PC-3 (cell line): Measurements from ENCODE around the gene SDK1. TPM values are rescaled to one million over a fixed set of nuclear protein-coding genes. Genes with fewer than 3 reads are reported as not detected.
A peak's percentile ranks its signal among the peaks of the same experiment; 100 is the strongest.

ENCODE experiments used
- ATAC-seq: fragments of 200-7000 bp; cut with Tn5 transposase; 2 replicates; pipeline ENCODE4 v1.9.1; 2020; ENCODE audit warnings: mild to moderate bottlenecking, moderate library complexity
- BruUV-seq: library from RNA; stranded (reverse); fragments of 400-500 nt; replicated peaks from 2 replicates; lab custom pipeline; 2021; lab: Mats Ljungman, UMichigan
- CTCF ChIA-PET: fragments of 300-600 bp; sonication (Branson Sonifier 250); formaldehyde crosslinking; loops from one replicate; lab custom pipeline; 2022; ENCODE audit warnings: antibody characterized with exemption; lab: Charles Lee
- POLR2A ChIA-PET: fragments of 300-600 bp; sonication (Branson Sonifier 250); formaldehyde crosslinking; loops from one replicate; lab custom pipeline; 2022; ENCODE audit warnings: antibody characterized with exemption; ENCODE audit not compliant: unreplicated experiment; lab: Charles Lee
- DNase-seq: peaks from one replicate; pipeline ENCODE4 v3.0.0-alpha.2; 2015
- H2AFZ ChIP-seq: fragments of 300-600 bp; sonication (generic); 2 replicates; pipeline ENCODE4 v1.6.0; 2016; ENCODE audit warnings: antibody characterized with exemption, low read length
- H3F3A ChIP-seq: fragments of 300-600 bp; sonication (generic); one replicate; pipeline ENCODE4 v1.6.0; 2017; ENCODE audit warnings: antibody characterized with exemption, low read length, control low read depth, mild to moderate bottlenecking; ENCODE audit not compliant: unreplicated experiment
- H3K27ac ChIP-seq: fragments of 300-600 bp; sonication (generic); 2 replicates; pipeline ENCODE4 v1.5.1; 2016; ENCODE audit warnings: mild to moderate bottlenecking, low read length
- H3K27me3 ChIP-seq: fragments of 300-600 bp; sonication (generic); 2 replicates; pipeline ENCODE4 v1.6.1; 2016; ENCODE audit warnings: low read length, mixed read lengths
- H3K36me3 ChIP-seq: fragments of 300-600 bp; sonication (generic); 2 replicates; pipeline ENCODE4 v1.6.1; 2016; ENCODE audit warnings: low read depth, mixed run types, low read length, mixed read lengths
- H3K4me1 ChIP-seq: fragments of 300-600 bp; sonication (generic); 2 replicates; pipeline ENCODE4 v1.5.1; 2016; ENCODE audit warnings: low read length; ENCODE audit not compliant: insufficient read depth
- H3K4me2 ChIP-seq: fragments of 300-600 bp; sonication (generic); 2 replicates; pipeline ENCODE4 v1.6.0; 2016; ENCODE audit warnings: low read length
- H3K4me3 ChIP-seq: fragments of 300-600 bp; sonication (generic); 2 replicates; pipeline ENCODE4 v1.5.1; 2016; ENCODE audit warnings: mild to moderate bottlenecking, low read length, mixed read lengths
- H3K79me2 ChIP-seq: fragments of 300-600 bp; sonication (generic); 2 replicates; pipeline ENCODE4 v1.6.1; 2017; ENCODE audit warnings: low read length, mixed read lengths
- H3K9ac ChIP-seq: fragments of 300-600 bp; sonication (generic); 2 replicates; pipeline ENCODE4 v1.6.0; 2016; ENCODE audit warnings: mild to moderate bottlenecking, low read length
- H3K9me2 ChIP-seq: fragments of 300-600 bp; sonication (generic); replicated peaks from 2 replicates; pipeline ENCODE4 v1.6.1; 2016; ENCODE audit warnings: mixed run types, low read length, mixed read lengths
- H3K9me3 ChIP-seq: fragments of 300-600 bp; sonication (generic); 2 replicates; pipeline ENCODE4 v1.6.1; 2016; ENCODE audit warnings: low read length, mixed read lengths
- H4K20me1 ChIP-seq: fragments of 300-600 bp; sonication (generic); 2 replicates; pipeline ENCODE4 v1.6.1; 2016; ENCODE audit warnings: low read length, mixed read lengths
- EZH2 ChIP-seq: fragments of 300-600 bp; sonication (generic); IDR thresholded peaks from one replicate; pipeline ENCODE4 v1.6.1; 2017; ENCODE audit warnings: antibody characterized with exemption, mild to moderate bottlenecking, low read length; ENCODE audit not compliant: unreplicated experiment
- EZH2phosphoT487 ChIP-seq: fragments of 300-600 bp; sonication (generic); IDR thresholded peaks from 2 replicates; pipeline ENCODE4 v1.6.1; 2018; ENCODE audit warnings: mild to moderate bottlenecking, antibody characterized with exemption, low read length, borderline replicate concordance
- intact Hi-C: fragments of 100-400 bp; cut with micrococcal nuclease; formaldehyde crosslinking; loops from 2 replicates; pipeline ENCODE4 v1.9.0; 2023
- total RNA-seq: library from RNA; depleted of rRNA; stranded (reverse); fragments of >200 nt; gene quantifications from 2 replicates; pipeline ENCODE4 v1.2.3, GENCODE V29; 2014
- TF ChIP-seq, protein P1 (sequence below): fragments of 300-600 bp; sonication (generic); conservative IDR thresholded peaks from 2 replicates; pipeline ENCODE4 v1.5.1; 2017; ENCODE audit warnings: antibody characterized with exemption, low read depth, mild to moderate bottlenecking, low read length

Gene SDK1
- total RNA-seq, 1 experiment from 2014 or later = 2.8 TPM

DNA sequence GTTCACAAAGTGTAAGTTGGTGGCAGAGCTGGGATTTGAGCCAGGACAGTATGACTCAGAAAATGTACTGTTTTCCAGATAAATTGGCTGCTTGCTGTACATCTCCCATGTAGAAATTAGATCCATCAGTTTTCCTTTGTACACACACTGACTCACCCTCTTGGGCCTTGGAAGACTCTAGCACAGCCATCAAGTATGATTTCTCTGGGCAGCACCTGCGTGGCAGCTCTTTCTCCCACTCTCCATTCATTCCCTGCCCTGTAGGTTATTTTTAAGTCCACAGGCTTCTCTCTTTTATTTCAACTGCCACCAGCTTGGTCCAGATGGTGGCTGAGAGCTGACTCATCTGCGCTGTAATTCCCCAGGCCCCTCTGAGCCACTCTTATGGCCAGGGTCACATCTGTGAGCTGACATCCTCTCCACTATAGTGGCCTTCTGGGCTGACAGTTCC is 28.3 kb upstream of the SDK1 start:
- Histone ChIP-seq H2AFZ (no peak overlapping the region), H3K27me3 (no peaks in the 10 kb centered on the region), H4K20me1 (no peaks in the 10 kb centered on the region), H3K79me2 (no peaks in the 10 kb centered on the region), H3K36me3 (no peaks in the 10 kb centered on the region), H3K4me2 (peak overlapping the region; percentile 27; the same call in 1 of the 2 replicates), H3F3A (no peaks in the 10 kb centered on the region), H3K9ac (no peak overlapping the region), H3K9me2 (no peaks in the 10 kb centered on the region), H3K4me1 (peaks cover 21% of the 10 kb centered on the region), H3K9me3 (no peaks in the 10 kb centered on the region), H3K27ac (peak overlapping the region; percentile 33), H3K4me3 (no peak overlapping the region)
- TF ChIP-seq, protein P1, sequence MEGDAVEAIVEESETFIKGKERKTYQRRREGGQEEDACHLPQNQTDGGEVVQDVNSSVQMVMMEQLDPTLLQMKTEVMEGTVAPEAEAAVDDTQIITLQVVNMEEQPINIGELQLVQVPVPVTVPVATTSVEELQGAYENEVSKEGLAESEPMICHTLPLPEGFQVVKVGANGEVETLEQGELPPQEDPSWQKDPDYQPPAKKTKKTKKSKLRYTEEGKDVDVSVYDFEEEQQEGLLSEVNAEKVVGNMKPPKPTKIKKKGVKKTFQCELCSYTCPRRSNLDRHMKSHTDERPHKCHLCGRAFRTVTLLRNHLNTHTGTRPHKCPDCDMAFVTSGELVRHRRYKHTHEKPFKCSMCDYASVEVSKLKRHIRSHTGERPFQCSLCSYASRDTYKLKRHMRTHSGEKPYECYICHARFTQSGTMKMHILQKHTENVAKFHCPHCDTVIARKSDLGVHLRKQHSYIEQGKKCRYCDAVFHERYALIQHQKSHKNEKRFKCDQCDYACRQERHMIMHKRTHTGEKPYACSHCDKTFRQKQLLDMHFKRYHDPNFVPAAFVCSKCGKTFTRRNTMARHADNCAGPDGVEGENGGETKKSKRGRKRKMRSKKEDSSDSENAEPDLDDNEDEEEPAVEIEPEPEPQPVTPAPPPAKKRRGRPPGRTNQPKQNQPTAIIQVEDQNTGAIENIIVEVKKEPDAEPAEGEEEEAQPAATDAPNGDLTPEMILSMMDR = no peak
- TF ChIP-seq EZH2 (no peak), EZH2phosphoT487 (no peak)
- ATAC-seq = peak; percentile 90
- intact Hi-C loops = loop anchor here (1.0 kb wide), 1 partner anchor 28 kb away; no protein-coding TSS in a partner anchor
- ChIA-PET CTCF (no interaction called here), POLR2A (interaction anchor here (0.5 kb wide), 1 partner anchor 20 kb away, joined by 3 read pairs; no protein-coding TSS in a partner anchor)
- BruUV-seq = no TSS peak
- DNase-seq = peak; percentile 93

DNA sequence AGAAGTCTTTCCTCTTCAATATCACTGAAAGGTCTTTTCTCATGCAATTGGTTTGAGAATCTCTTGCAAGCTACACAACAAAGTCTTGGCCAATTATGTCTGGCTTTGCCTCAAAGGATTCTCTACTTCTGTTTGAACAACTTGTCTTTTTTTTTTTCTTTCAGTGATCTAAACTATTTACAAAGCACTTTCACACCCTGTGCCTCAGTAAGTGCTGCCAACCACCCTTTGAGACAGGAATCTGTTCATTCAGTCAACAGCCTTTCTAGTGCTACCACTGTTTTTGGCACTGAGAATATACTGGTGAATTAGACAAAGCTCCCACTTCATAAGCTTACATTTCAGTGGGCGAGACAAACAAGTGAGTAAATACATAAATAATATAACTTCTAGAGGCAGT is 26.9 kb upstream of the SDK1 start:
- POLR2A ChIA-PET = no interaction called here

More for the DNA sequence above, 26.9 kb upstream of the SDK1 start:
- Histone ChIP-seq H3K9ac (no peak overlapping the region), H3K4me2 (no peak overlapping the region), H3F3A (no peaks in the 10 kb centered on the region), H2AFZ (no peak overlapping the region), H3K27ac (no peak overlapping the region), H3K4me3 (no peak overlapping the region), H3K79me2 (no peaks in the 10 kb centered on the region), H4K20me1 (no peaks in the 10 kb centered on the region), H3K27me3 (no peaks in the 10 kb centered on the region), H3K9me2 (no peaks in the 10 kb centered on the region), H3K9me3 (no peaks in the 10 kb centered on the region), H3K4me1 (peaks cover 12% of the 10 kb centered on the region), H3K36me3 (no peaks in the 10 kb centered on the region)
- no peak for ATAC-seq
- intact Hi-C loops = no loop called here
- CTCF ChIA-PET = interaction anchor here (0.5 kb wide), 1 partner anchor 365 kb away, joined by 13 read pairs; no protein-coding TSS in a partner anchor
- no peak for DNase-seq
- TF ChIP-seq EZH2phosphoT487 (no peak), EZH2 (no peak)
- TF ChIP-seq, protein P1 = no peak
- BruUV-seq = no TSS peak
